Heart left ventricle (tissue), 13 donors: ENCODE measurements around the gene NPS.

Experiments
- POLR2A ChIP-seq, 2 donors: fragments of 450-650 bp; IDR thresholded peaks; one replicate each; pipeline ENCODE4 v1.6.1; 2017; ENCODE audit warnings: antibody characterized with exemption in 2 of 2, mild to moderate bottlenecking in 2 of 2, moderate library complexity in 2 of 2
- TF ChIP-seq, protein P1 (sequence below), 12 donors: fragments of 200-600 bp; sonication (generic) in 4 of 12; IDR thresholded peaks; one replicate each; pipeline versions ENCODE4 v1.5.0 to v1.8.0; 2018 to 2022; ENCODE audit warnings: antibody characterized with exemption in 12 of 12, mild to moderate bottlenecking in 5 of 12
- donor health status: ischemic (EF 13 %, LVEDD 7.1; RV severe dilation, severe dysfunction).
- donor health status: DM: no; HTN: yes; CAD: no.
- donor health status: DM: no; HTN: no; CAD: no.
- donor health status: ischemic (EF 25% LVEDD 6.9; RV normal size, moderate dysfunction).
- donor health status: ischemic (EF 25% LVEDD 5.7; RV mildly dilated, moderate dysfunction).
- donor health status: ischemic (EF 35%, LVEDD 5.7; RV mildly dilated, moderate dysfunction).
- donor health status: nonischemic (EF 11% LVEDD 7.7; RV severe dilation, severe dysfunction).
- donor health status: DM: yes; HTN: yes; CAD: no.
- donor health status: PGD.
- donor health status: ischemic (EF 29% LVEDD 5.4; RV normal size, mild dysfunction).
- donor health status: nonischemic (EF 23%, LVEDD 6.1; RV moderate dilation, normal function).

DNA sequence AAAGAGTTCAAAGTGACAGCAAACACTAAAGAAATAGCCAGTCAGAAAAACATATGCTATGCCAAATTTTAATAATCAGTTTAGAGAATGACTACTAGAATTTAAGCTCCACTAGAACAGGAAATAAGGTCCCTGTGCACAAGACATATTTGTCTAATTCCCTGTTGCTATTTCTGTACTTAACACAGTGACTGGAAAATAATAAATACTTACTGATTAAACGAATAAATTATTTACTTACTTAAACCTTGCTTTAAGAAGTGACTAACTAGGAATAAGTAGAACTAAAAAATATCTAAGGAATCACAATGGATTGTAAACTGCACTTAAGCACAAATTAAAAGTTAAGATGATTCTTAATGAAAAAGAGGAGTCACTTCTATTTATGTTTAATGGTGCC, 22.3 kb downstream of the NPS start:
- TF ChIP-seq, protein P1, sequence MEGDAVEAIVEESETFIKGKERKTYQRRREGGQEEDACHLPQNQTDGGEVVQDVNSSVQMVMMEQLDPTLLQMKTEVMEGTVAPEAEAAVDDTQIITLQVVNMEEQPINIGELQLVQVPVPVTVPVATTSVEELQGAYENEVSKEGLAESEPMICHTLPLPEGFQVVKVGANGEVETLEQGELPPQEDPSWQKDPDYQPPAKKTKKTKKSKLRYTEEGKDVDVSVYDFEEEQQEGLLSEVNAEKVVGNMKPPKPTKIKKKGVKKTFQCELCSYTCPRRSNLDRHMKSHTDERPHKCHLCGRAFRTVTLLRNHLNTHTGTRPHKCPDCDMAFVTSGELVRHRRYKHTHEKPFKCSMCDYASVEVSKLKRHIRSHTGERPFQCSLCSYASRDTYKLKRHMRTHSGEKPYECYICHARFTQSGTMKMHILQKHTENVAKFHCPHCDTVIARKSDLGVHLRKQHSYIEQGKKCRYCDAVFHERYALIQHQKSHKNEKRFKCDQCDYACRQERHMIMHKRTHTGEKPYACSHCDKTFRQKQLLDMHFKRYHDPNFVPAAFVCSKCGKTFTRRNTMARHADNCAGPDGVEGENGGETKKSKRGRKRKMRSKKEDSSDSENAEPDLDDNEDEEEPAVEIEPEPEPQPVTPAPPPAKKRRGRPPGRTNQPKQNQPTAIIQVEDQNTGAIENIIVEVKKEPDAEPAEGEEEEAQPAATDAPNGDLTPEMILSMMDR (IDR thresholded peaks at IDR 0.05), result no peak
- TF ChIP-seq POLR2A (IDR thresholded peaks at IDR 0.05), result no peak
